HepG2 (cell line): Measurements from ENCODE around the gene DSCAML1.

Source experiments
- IRF1 ChIP-seq: sonication (generic); formaldehyde crosslinking; IDR thresholded peaks from 2 replicates; pipeline ENCODE4 v1.4.0; 2020; ENCODE audit warnings: low read depth, mild to moderate bottlenecking, missing genetic modification reagents
- ZUFSP ChIP-seq: sonication (generic); formaldehyde crosslinking; IDR thresholded peaks from 2 replicates; pipeline ENCODE4 v1.9.0; 2021; ENCODE audit warnings: missing genetic modification reagents, mild to moderate bottlenecking, borderline replicate concordance

- TF ChIP-seq ZUFSP (CRISPR knock-in tag), result no peak
- TF ChIP-seq IRF1, result no peak
Measured at GRCh38 chr11:117509543-117509942, 287.5 kb downstream of the DSCAML1 start.
